Uterus (tissue), 2 donors: ENCODE measurements around the gene ATAD1.

Source experiments
- CTCF ChIP-seq, 4 experiments: fragments of 200-600 bp in 2 of 4; fragments of 450-650 bp in 2 of 4; sonication (generic) in 2 of 4; IDR thresholded peaks; one replicate each; pipeline ENCODE4 v1.5.1; 2016 to 2019; ENCODE audit warnings: antibody characterized with exemption in 4 of 4, mild to moderate bottlenecking in 2 of 4, moderate library complexity in 1 of 4
- POLR2A ChIP-seq, 2 donors: fragments of 450-650 bp; IDR thresholded peaks; one replicate each; pipeline ENCODE4 v1.6.1; 2016; ENCODE audit warnings: antibody characterized with exemption in 2 of 2, mild to moderate bottlenecking in 1 of 2, moderate library complexity in 1 of 2

GRCh38 chr10:87842776-87843497 is 24.9 kb upstream of the ATAD1 start:
- TF ChIP-seq CTCF (IDR thresholded peaks at IDR 0.05) (no peak), POLR2A (IDR thresholded peaks at IDR 0.05) (no peak)
